K562 (cell line): ENCODE data around the gene WASHC2A. TPM values are rescaled to one million over a fixed set of nuclear protein-coding genes. Genes with fewer than 3 reads are reported as not detected.
A peak's percentile ranks its signal among the peaks of the same experiment; 100 is the strongest.
"Not testable (repeated sequence)": the region's sequence is repeated elsewhere in the genome, so short reads cannot be mapped to it uniquely, and the experiment has no call there.

Experiments
- ATAC-seq: fragments of 200-7000 bp; cut with Tn5 transposase; 3 replicates; pipeline ENCODE4 v1.9.1; 2020; ENCODE audit warnings: moderate library complexity
- BruUV-seq: library from RNA; stranded (reverse); fragments of 400-500 nt; replicated peaks from 2 replicates; lab custom pipeline; 2021; lab: Mats Ljungman, UMichigan
- CTCF ChIA-PET: fragments of 300-600 bp; formaldehyde crosslinking; extraction: SDS; loops from one replicate; lab custom pipeline; 2021; ENCODE audit warnings: low intra/inter-chr PET ratio; lab: Yijun Ruan, JAX
- POLR2A ChIA-PET: fragments of 300-600, 350-650 bp; sonication (Branson Sonifier 250); formaldehyde crosslinking; extraction: SDS; loops from one replicate; lab custom pipeline; 2021; ENCODE audit warnings: antibody characterized with exemption, inconsistent platforms; lab: Yijun Ruan, JAX
- DNase-seq, 4 experiments: peaks; one replicate each; pipeline versions ENCODE4 v3.0.0 to v3.0.0-alpha.2; 2011 to 2018; ENCODE audit warnings: low spot score in 3 of 4, mixed read lengths in 3 of 4; ENCODE audit errors: extremely low read depth in 1 of 4
- FAIRE-seq: peaks from 2 replicates; lab custom pipeline; 2011; peaks lifted over from hg19 to GRCh38; lab: Jason Lieb, UNC
- H2AFZ ChIP-seq: 2 replicates; pipeline ENCODE4 v1.6.0; 2011; ENCODE audit warnings: low read depth, low read length, control low read depth, inconsistent platforms
- H3K27ac ChIP-seq: fragments of 200-600 bp; 3 replicates; pipeline ENCODE4 v1.8.0; 2011; ENCODE audit warnings: low read depth, mild to moderate bottlenecking, control low read depth, inconsistent platforms, low read length, moderate library complexity, mixed read lengths; ENCODE audit errors: extremely low read depth
- H3K27me3 ChIP-seq, 2 experiments: fragments of 300-600 bp in 1 of 2; 2 replicates in 1 of 2; 3 replicates in 1 of 2; pipeline versions ENCODE4 v1.6.0 to v1.8.0; 2011; ENCODE audit warnings: inconsistent platforms in 2 of 2, low read length in 2 of 2, mild to moderate bottlenecking in 1 of 2, mixed read lengths in 1 of 2, moderate library complexity in 1 of 2; ENCODE audit not compliant: control insufficient read depth in 2 of 2, insufficient read depth in 2 of 2
- H3K36me3 ChIP-seq: fragments of 300-600 bp; 3 replicates; pipeline ENCODE4 v1.8.0; 2011; ENCODE audit warnings: mild to moderate bottlenecking, low read length, inconsistent platforms; ENCODE audit not compliant: control insufficient read depth, insufficient read depth
- H3K4me1 ChIP-seq, 2 experiments: fragments of 200-600 bp in 1 of 2; replicated peaks in 1 of 2; 2 replicates in 1 of 2; 3 replicates in 1 of 2; pipeline versions ENCODE4 v1.5.1 to v1.8.0; 2011; ENCODE audit warnings: inconsistent platforms in 2 of 2, low read length in 2 of 2, mild to moderate bottlenecking in 1 of 2, mixed read lengths in 1 of 2, moderate library complexity in 1 of 2; ENCODE audit not compliant: control insufficient read depth in 2 of 2, insufficient read depth in 2 of 2
- H3K4me2 ChIP-seq: 2 replicates; pipeline ENCODE4 v1.6.1; 2011; ENCODE audit warnings: low read length, control low read depth, inconsistent platforms, mixed read lengths; ENCODE audit not compliant: insufficient read depth
- H3K4me3 ChIP-seq: fragments of 200-600 bp; sonication (generic), shearing (Covaris generic); 2 replicates; pipeline ENCODE4 v1.5.1; 2016; ENCODE audit warnings: control low read depth, inconsistent platforms
- H3K79me2 ChIP-seq: fragments of 200-600 bp; 3 replicates; pipeline ENCODE4 v1.8.0; 2011; ENCODE audit warnings: low read length, inconsistent platforms; ENCODE audit not compliant: control insufficient read depth, insufficient read depth
- H3K9ac ChIP-seq, 2 experiments: 2 replicates each; pipeline versions ENCODE4 v1.6.0 to v1.6.1; 2011; ENCODE audit warnings: low read depth in 2 of 2, low read length in 2 of 2, control low read depth in 1 of 2, inconsistent platforms in 1 of 2, mild to moderate bottlenecking in 1 of 2, mixed read lengths in 1 of 2; ENCODE audit not compliant: insufficient read depth in 1 of 2
- H3K9me1 ChIP-seq: one replicate; pipeline ENCODE4 v1.6.0; 2011; ENCODE audit warnings: inconsistent platforms, mild to moderate bottlenecking, low read length, moderate library complexity; ENCODE audit not compliant: control insufficient read depth, insufficient read depth
- H3K9me3 ChIP-seq: replicated peaks from 2 replicates; pipeline ENCODE4 v1.5.1; 2011; ENCODE audit warnings: low read depth, low read length, inconsistent platforms; ENCODE audit not compliant: control insufficient read depth, insufficient read depth
- H4K20me1 ChIP-seq: replicated peaks from 2 replicates; pipeline ENCODE4 v1.6.1; 2011; ENCODE audit warnings: low read length, inconsistent platforms, mixed read lengths; ENCODE audit not compliant: control insufficient read depth, insufficient read depth
- CEBPB ChIP-seq: fragments of 450-650 bp; IDR thresholded peaks from 2 replicates; pipeline ENCODE4 v1.6.1; 2016; ENCODE audit warnings: missing genetic modification characterization, missing compliant biosample characterization
- RAD21 ChIP-seq, 2 experiments: fragments of 250-450 bp in 1 of 2; fragments of 450-650 bp in 1 of 2; sonication (Bioruptor Pico) in 1 of 2; formaldehyde crosslinking in 1 of 2; IDR thresholded peaks in 1 of 2; conservative IDR thresholded peaks in 1 of 2; 2 replicates each; pipeline versions ENCODE4 v1.4.0 to v1.8.0; 2020 to 2022; ENCODE audit warnings: mild to moderate bottlenecking in 2 of 2, moderate library complexity in 1 of 2
- WGBS: fragments of 100-300 bp; shearing (Covaris generic); methylation state at CpG from one replicate; pipeline ENCODE4 v1.1.6; 2016; ENCODE audit warnings: low coverage, mixed read lengths; ENCODE audit not compliant: insufficient coverage; ENCODE audit errors: missing lambda C conversion rate; 5-methylcytosine and 5-hydroxymethylcytosine counted together
- in situ Hi-C: fragments of 300-500 bp; cut with MboI; formaldehyde crosslinking; loops from 4 replicates; pipeline ENCODE4 v1.15.0; 2018; ENCODE audit warnings: inconsistent platforms, mixed read lengths
- intact Hi-C: fragments of 100-400 bp; cut with micrococcal nuclease; formaldehyde crosslinking; loops from 2 replicates; pipeline ENCODE4 v1.14.2; 2022
- polyA plus RNA-seq, 8 experiments: library from polyadenylated mRNA; depleted of rRNA in 4 of 8; stranded (reverse) in 5 of 8; unstranded in 3 of 8; fragments of >200 nt; fragmentation: Nextera tagmentation in 2 of 8; fragmentation: Illumina TruSeq in 1 of 8; extraction: Ambion mirVana in 2 of 8; extraction: Trizol in 1 of 8; gene quantifications; 2 replicates each; pipeline versions ENCODE4 v1.2.1 to v1.2.3, GENCODE V29; 2011 to 2014; ENCODE audit warnings: inconsistent platforms in 1 of 8, missing spikeins in 1 of 8
- total RNA-seq, 7 experiments: library from RNA; depleted of rRNA in 6 of 7; stranded (reverse); fragments of >200 nt in 6 of 7; fragmentation: Illumina TruSeq in 2 of 7; extraction: Trizol in 2 of 7; gene quantifications; 2 replicates each; pipeline versions ENCODE4 v1.2.1 to v1.2.3, GENCODE V29; 2011 to 2021; ENCODE audit warnings: low replicate concordance in 1 of 7

WASHC2A gene
- total and polyA plus RNA-seq, 9 of the 15 experiments (the other 6 are each of a cell fraction or from before 2014, with no cell fraction given) = 4.7 to 42.2 (median 28.7) TPM

- H3K4me1 ChIP-seq, H3K4me3 ChIP-seq, H3K79me2 ChIP-seq, FAIRE-seq, H3K4me2 ChIP-seq, H3K9me1 ChIP-seq, DNase-seq, H2AFZ ChIP-seq, H3K27ac ChIP-seq, intact Hi-C loops, POLR2A ChIA-PET, H3K9me3 ChIP-seq, H3K27me3 ChIP-seq, H3K36me3 ChIP-seq, ATAC-seq, H4K20me1 ChIP-seq, CTCF ChIA-PET, in situ Hi-C loops, BruUV-seq, H3K9ac ChIP-seq: not testable (repeated sequence)
- TF ChIP-seq CEBPB = peak; percentile 39; the same call in 1 of the 2 replicates
- 19% methylated on average over 2 of the region's 2 CpGs for WGBS
Observed at GRCh38 chr10:50159856-50160255, 92.1 kb downstream of the WASHC2A start.

- TF ChIP-seq RAD21 (CRISPR knock-in tag; conservative IDR thresholded peaks at IDR 0.05 in 1 of 2, IDR thresholded peaks at IDR 0.05 in 1 of 2) = 0 out of 4 replicates have a peak, but pooled peaks of 1 of the 2 experiments have one; percentile 11
- peak; percentile 69 for ATAC-seq
- H4K20me1 ChIP-seq, DNase-seq, H3K4me1 ChIP-seq, H3K27ac ChIP-seq, in situ Hi-C loops, FAIRE-seq, intact Hi-C loops, CTCF ChIA-PET, H3K79me2 ChIP-seq, H3K36me3 ChIP-seq, H3K9ac ChIP-seq, BruUV-seq, H3K4me3 ChIP-seq, H3K27me3 ChIP-seq, H3K4me2 ChIP-seq, H2AFZ ChIP-seq, H3K9me1 ChIP-seq, H3K9me3 ChIP-seq, POLR2A ChIA-PET: not testable (repeated sequence)
- WGBS = 9% methylated on average over 2 of the region's 2 CpGs
Observed at GRCh38 chr10:50165038-50165437, 97.3 kb downstream of the WASHC2A start.

DNA sequence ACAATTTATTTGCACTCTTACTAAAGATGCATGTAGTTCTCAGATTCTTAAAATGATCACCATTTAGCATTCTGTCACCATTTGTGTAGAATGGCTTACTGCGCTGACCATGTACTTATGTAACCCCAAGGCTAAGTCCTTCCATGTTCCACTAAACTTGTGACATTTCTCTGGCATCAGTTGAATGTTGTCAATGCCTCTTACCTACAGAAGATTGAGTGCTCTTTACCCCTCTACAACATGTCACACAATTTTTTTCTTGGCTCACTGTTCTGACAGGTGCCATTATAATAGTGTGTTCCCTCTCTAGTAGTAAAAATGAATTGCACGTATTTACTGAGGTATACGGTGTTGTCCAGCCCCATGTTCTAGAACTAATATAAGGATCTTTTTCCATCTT is 100.1 kb downstream of the WASHC2A start:
- intact Hi-C loops, H3K9ac ChIP-seq, BruUV-seq, DNase-seq, FAIRE-seq, ATAC-seq, H3K36me3 ChIP-seq, in situ Hi-C loops, H3K4me3 ChIP-seq, H3K27ac ChIP-seq, H3K27me3 ChIP-seq, H3K9me3 ChIP-seq, H2AFZ ChIP-seq, H4K20me1 ChIP-seq, CTCF ChIA-PET, H3K4me2 ChIP-seq, H3K9me1 ChIP-seq, POLR2A ChIA-PET, H3K4me1 ChIP-seq, H3K79me2 ChIP-seq: not testable (repeated sequence)
- WGBS = 15% methylated on average over 3 of the region's 3 CpGs
